GM12874 (cell line): ENCODE results near the gene ITSN1.

Experiments
- CTCF ChIP-seq: IDR thresholded peaks from 2 replicates; pipeline ENCODE4 v1.5.1; 2011; ENCODE audit warnings: low read depth, mild to moderate bottlenecking, control low read depth, low read length, moderate library complexity; ENCODE audit not compliant: insufficient read depth

The ITSN1 gene

GRCh38 chr21:33673473-33673872 lies 31.2 kb downstream of the ITSN1 start:
- no peak for TF ChIP-seq CTCF

- no peak for TF ChIP-seq CTCF
Observed at GRCh38 chr21:33674226-33674625, 31.9 kb downstream of the ITSN1 start.

- no peak for TF ChIP-seq CTCF
Observed at GRCh38 chr21:33677450-33677849, 35.1 kb downstream of the ITSN1 start.

- TF ChIP-seq CTCF: no peak
Observed at GRCh38 chr21:33680870-33681269, 38.6 kb downstream of the ITSN1 start.

- TF ChIP-seq CTCF: no peak
Observed at GRCh38 chr21:33682992-33683627, 40.8 kb downstream of the ITSN1 start.

GRCh38 chr21:33684068-33684467 lies 41.8 kb downstream of the ITSN1 start:
- TF ChIP-seq CTCF: no peak

GRCh38 chr21:33684923-33685560 lies 42.7 kb downstream of the ITSN1 start:
- TF ChIP-seq CTCF: no peak
